ENCODE measurements around the gene TFAP2A.

GRCh38 chr6:10453596-10453995 lies 38.7 kb upstream of the TFAP2A start:
- no peak for TF ChIP-seq CTCF (IDR thresholded peaks at IDR 0.05)
- TF ChIP-seq EZH2phosphoT487 (IDR thresholded peaks at IDR 0.05), result no peak

All from neural progenitor cell (in vitro differentiated cells).